ENCODE data around the gene CRYZL1.

GRCh38 chr21:33584455-33584854 is 57.1 kb downstream of the CRYZL1 start:
- TF ChIP-seq POLR2A (IDR thresholded peaks at IDR 0.05) (no peak), CTCF (IDR thresholded peaks at IDR 0.05 in 8 of 11, conservative IDR thresholded peaks at IDR 0.05 in 3 of 11) (no peak), POLR2AphosphoS5 (IDR thresholded peaks at IDR 0.05) (no peak)

All from spleen (tissue), 7 donors.